ENCODE measurements around the gene DOCK10.

The DOCK10 gene

GRCh38 chr2:224903621-224904020 is 138.6 kb downstream of the DOCK10 start:
- no peak overlapping the region for H2BK5ac ChIP-seq (ENCODE audit: low read length)
- no CpG with 5 or more reads among the region's 1 CpG for WGBS, 2 donors (ENCODE audit: extremely low coverage in 2 of 2, insufficient read length in 2 of 2, insufficient replicate concordance in 1 of 2)
- no peak overlapping the region for H2BK12ac ChIP-seq (ENCODE audit: low read length)
- H3K4me3 ChIP-seq (ENCODE audit: low read length in 2 of 2) = no peak overlapping the region
- no peak overlapping the region for H3K18ac ChIP-seq (ENCODE audit: low read length)
- H3K23ac ChIP-seq (ENCODE audit: low read depth, low read length, poor library complexity) = no peak overlapping the region
- H2AK5ac ChIP-seq (ENCODE audit: low read depth, low read length) = no peak overlapping the region
- no peak overlapping the region for H3K27ac ChIP-seq (replicated peaks; ENCODE audit: low read length)
- no peak overlapping the region for H3K4me2 ChIP-seq (ENCODE audit: insufficient read depth, low read length, poor library complexity, severe bottlenecking)
- no peak overlapping the region for H3K14ac ChIP-seq (ENCODE audit: low read length)
- H2BK15ac ChIP-seq (ENCODE audit: low read length) = no peak overlapping the region
- H4K91ac ChIP-seq (ENCODE audit: low read depth, low read length, poor library complexity) = no peak overlapping the region
- H3K4ac ChIP-seq (ENCODE audit: low read length) = no peak overlapping the region
- DNase-seq (ENCODE audit: low spot score) = no peak
- peaks cover 0 to 3% of the 10 kb centered on the region in 2 donors for H3K4me1 ChIP-seq (ENCODE audit: control insufficient read depth in 2 of 2, insufficient read depth in 1 of 2, low read depth in 1 of 2, low read length in 2 of 2)
- no peak overlapping the region for H4K8ac ChIP-seq (ENCODE audit: low read depth, low read length)
- no peak overlapping the region for H2AFZ ChIP-seq (ENCODE audit: low read length)
- no peaks in the 10 kb centered on the region for H3K27me3 ChIP-seq (ENCODE audit: control insufficient read depth in 3 of 3, insufficient read depth in 3 of 3, low read depth in 1 of 3, low read length in 3 of 3)
- no peaks in the 10 kb centered on the region for H3K9me3 ChIP-seq (replicated peaks in 1 of 2; ENCODE audit: control insufficient read depth in 2 of 2, insufficient read depth in 1 of 2, low read depth in 1 of 2, low read length in 2 of 2)
- no peaks in the 10 kb centered on the region for H3K36me3 ChIP-seq (replicated peaks in 1 of 2; ENCODE audit: control insufficient read depth in 2 of 2, insufficient read depth in 2 of 2, low read length in 2 of 2)
- H3K9ac ChIP-seq (ENCODE audit: low read depth, low read length, poor library complexity) = no peak overlapping the region
- no peak overlapping the region for H2BK120ac ChIP-seq (ENCODE audit: low read depth, low read length)
- H3K79me1 ChIP-seq (ENCODE audit: low read depth, low read length) = no peaks in the 10 kb centered on the region

DNA sequence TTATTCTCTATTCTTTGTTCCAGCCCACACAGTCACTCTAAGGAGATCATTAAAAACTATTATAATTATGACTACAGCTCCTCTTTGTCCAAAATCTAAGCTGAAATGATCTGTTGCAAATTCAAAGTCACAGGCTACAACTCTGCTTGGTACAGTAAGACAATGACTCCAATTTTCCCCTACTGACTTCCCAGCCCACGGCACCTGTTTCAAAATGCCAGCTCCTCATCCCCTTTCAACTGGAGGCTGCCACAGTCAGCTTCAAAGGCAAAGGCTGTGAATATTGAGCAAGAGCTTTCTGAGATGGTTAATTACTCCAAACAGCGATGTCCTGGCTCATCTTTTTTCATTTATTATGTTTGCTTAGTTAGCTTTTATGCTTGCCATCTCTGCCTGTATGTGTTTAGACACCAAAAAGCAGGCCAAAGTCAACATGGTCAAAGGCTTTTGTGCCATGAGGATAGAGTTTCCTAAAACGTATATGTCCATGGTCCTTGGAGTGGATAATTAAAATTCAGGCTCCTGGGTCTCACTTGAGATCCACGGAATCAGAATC is 141.1 kb downstream of the DOCK10 start:
- H3K36me3 ChIP-seq (replicated peaks in 1 of 2; ENCODE audit: control insufficient read depth in 2 of 2, insufficient read depth in 2 of 2, low read length in 2 of 2) = no peaks in the 10 kb centered on the region
- H3K14ac ChIP-seq (ENCODE audit: low read length) = no peak overlapping the region
- no peak overlapping the region for H2BK12ac ChIP-seq (ENCODE audit: low read length)
- no peaks in the 10 kb centered on the region for H3K4me1 ChIP-seq (ENCODE audit: control insufficient read depth in 2 of 2, insufficient read depth in 1 of 2, low read depth in 1 of 2, low read length in 2 of 2)
- no peak overlapping the region for H4K8ac ChIP-seq (ENCODE audit: low read depth, low read length)
- no peak overlapping the region for H3K4me2 ChIP-seq (ENCODE audit: insufficient read depth, low read length, poor library complexity, severe bottlenecking)
- no peak overlapping the region for H2AK5ac ChIP-seq (ENCODE audit: low read depth, low read length)
- no peak overlapping the region for H2BK120ac ChIP-seq (ENCODE audit: low read depth, low read length)
- no CpG with 5 or more reads among the region's 4 CpGs for WGBS, 2 donors (ENCODE audit: extremely low coverage in 2 of 2, insufficient read length in 2 of 2, insufficient replicate concordance in 1 of 2)
- no peak overlapping the region for H3K4me3 ChIP-seq (ENCODE audit: low read length in 2 of 2)
- no peak for DNase-seq (ENCODE audit: low spot score)
- H3K27me3 ChIP-seq (ENCODE audit: control insufficient read depth in 3 of 3, insufficient read depth in 3 of 3, low read depth in 1 of 3, low read length in 3 of 3) = no peaks in the 10 kb centered on the region
- H4K91ac ChIP-seq (ENCODE audit: low read depth, low read length, poor library complexity) = no peak overlapping the region
- no peak overlapping the region for H3K4ac ChIP-seq (ENCODE audit: low read length)
- H3K18ac ChIP-seq (ENCODE audit: low read length) = no peak overlapping the region
- H2BK5ac ChIP-seq (ENCODE audit: low read length) = no peak overlapping the region
- H2BK15ac ChIP-seq (ENCODE audit: low read length) = no peak overlapping the region
- peaks cover 2% of the 10 kb centered on the region for H3K79me1 ChIP-seq (ENCODE audit: low read depth, low read length)
- H3K9me3 ChIP-seq (replicated peaks in 1 of 2; ENCODE audit: control insufficient read depth in 2 of 2, insufficient read depth in 1 of 2, low read depth in 1 of 2, low read length in 2 of 2) = no peaks in the 10 kb centered on the region
- no peak overlapping the region for H3K23ac ChIP-seq (ENCODE audit: low read depth, low read length, poor library complexity)
- H3K9ac ChIP-seq (ENCODE audit: low read depth, low read length, poor library complexity) = no peak overlapping the region
- H3K27ac ChIP-seq (replicated peaks; ENCODE audit: low read length) = no peak overlapping the region
- no peak overlapping the region for H2AFZ ChIP-seq (ENCODE audit: low read length)

- Histone ChIP-seq H2AK5ac (ENCODE audit: low read depth, low read length) (no peak overlapping the region), H3K4me1 (ENCODE audit: control insufficient read depth in 2 of 2, insufficient read depth in 1 of 2, low read depth in 1 of 2, low read length in 2 of 2) (no peaks in the 10 kb centered on the region), H3K4me2 (ENCODE audit: insufficient read depth, low read length, poor library complexity, severe bottlenecking) (no peak overlapping the region), H2AFZ (ENCODE audit: low read length) (no peak overlapping the region), H3K79me1 (ENCODE audit: low read depth, low read length) (peaks cover 2% of the 10 kb centered on the region), H3K9ac (ENCODE audit: low read depth, low read length, poor library complexity) (no peak overlapping the region), H3K36me3 (replicated peaks in 1 of 2; ENCODE audit: control insufficient read depth in 2 of 2, insufficient read depth in 2 of 2, low read length in 2 of 2) (no peaks in the 10 kb centered on the region), H4K91ac (ENCODE audit: low read depth, low read length, poor library complexity) (no peak overlapping the region), H3K27me3 (ENCODE audit: control insufficient read depth in 3 of 3, insufficient read depth in 3 of 3, low read depth in 1 of 3, low read length in 3 of 3) (no peaks in the 10 kb centered on the region), H3K9me3 (replicated peaks in 1 of 2; ENCODE audit: control insufficient read depth in 2 of 2, insufficient read depth in 1 of 2, low read depth in 1 of 2, low read length in 2 of 2) (no peaks in the 10 kb centered on the region), H3K23ac (ENCODE audit: low read depth, low read length, poor library complexity) (no peak overlapping the region), H2BK12ac (ENCODE audit: low read length) (no peak overlapping the region), H2BK15ac (ENCODE audit: low read length) (no peak overlapping the region), H4K8ac (ENCODE audit: low read depth, low read length) (no peak overlapping the region), H2BK5ac (ENCODE audit: low read length) (no peak overlapping the region), H3K4ac (ENCODE audit: low read length) (no peak overlapping the region), H3K4me3 (ENCODE audit: low read length in 2 of 2) (no peak overlapping the region), H2BK120ac (ENCODE audit: low read depth, low read length) (no peak overlapping the region), H3K18ac (ENCODE audit: low read length) (no peak overlapping the region), H3K14ac (ENCODE audit: low read length) (no peak overlapping the region), H3K27ac (replicated peaks; ENCODE audit: low read length) (no peak overlapping the region)
- DNase-seq (ENCODE audit: low spot score) = no peak
- no CpG with 5 or more reads among the region's 1 CpG for WGBS, 2 donors (ENCODE audit: extremely low coverage in 2 of 2, insufficient read length in 2 of 2, insufficient replicate concordance in 1 of 2)
Observed at GRCh38 chr2:224895377-224895776, 146.9 kb downstream of the DOCK10 start.

GRCh38 chr2:224894356-224894755 is 147.9 kb downstream of the DOCK10 start:
- H3K4ac ChIP-seq (ENCODE audit: low read length) = no peak overlapping the region
- no peak overlapping the region for H4K8ac ChIP-seq (ENCODE audit: low read depth, low read length)
- H3K14ac ChIP-seq (ENCODE audit: low read length) = no peak overlapping the region
- H3K27ac ChIP-seq (replicated peaks; ENCODE audit: low read length) = no peak overlapping the region
- peaks cover 2% of the 10 kb centered on the region for H3K79me1 ChIP-seq (ENCODE audit: low read depth, low read length)
- no peak overlapping the region for H3K23ac ChIP-seq (ENCODE audit: low read depth, low read length, poor library complexity)
- no peak overlapping the region for H2BK5ac ChIP-seq (ENCODE audit: low read length)
- H3K27me3 ChIP-seq (ENCODE audit: control insufficient read depth in 3 of 3, insufficient read depth in 3 of 3, low read depth in 1 of 3, low read length in 3 of 3) = no peaks in the 10 kb centered on the region
- no peak overlapping the region for H4K91ac ChIP-seq (ENCODE audit: low read depth, low read length, poor library complexity)
- no peak overlapping the region for H3K18ac ChIP-seq (ENCODE audit: low read length)
- H2BK15ac ChIP-seq (ENCODE audit: low read length) = no peak overlapping the region
- H2BK12ac ChIP-seq (ENCODE audit: low read length) = no peak overlapping the region
- no peaks in the 10 kb centered on the region for H3K4me1 ChIP-seq (ENCODE audit: control insufficient read depth in 2 of 2, insufficient read depth in 1 of 2, low read depth in 1 of 2, low read length in 2 of 2)
- H3K4me3 ChIP-seq (ENCODE audit: low read length in 2 of 2) = no peak overlapping the region
- no peaks in the 10 kb centered on the region for H3K9me3 ChIP-seq (replicated peaks in 1 of 2; ENCODE audit: control insufficient read depth in 2 of 2, insufficient read depth in 1 of 2, low read depth in 1 of 2, low read length in 2 of 2)
- no peaks in the 10 kb centered on the region for H3K36me3 ChIP-seq (replicated peaks in 1 of 2; ENCODE audit: control insufficient read depth in 2 of 2, insufficient read depth in 2 of 2, low read length in 2 of 2)
- no CpG with 5 or more reads among the region's 3 CpGs for WGBS, 2 donors (ENCODE audit: extremely low coverage in 2 of 2, insufficient read length in 2 of 2, insufficient replicate concordance in 1 of 2)
- no peak overlapping the region for H2AFZ ChIP-seq (ENCODE audit: low read length)
- H3K9ac ChIP-seq (ENCODE audit: low read depth, low read length, poor library complexity) = no peak overlapping the region
- H2BK120ac ChIP-seq (ENCODE audit: low read depth, low read length) = no peak overlapping the region
- no peak overlapping the region for H3K4me2 ChIP-seq (ENCODE audit: insufficient read depth, low read length, poor library complexity, severe bottlenecking)
- no peak for DNase-seq (ENCODE audit: low spot score)
- no peak overlapping the region for H2AK5ac ChIP-seq (ENCODE audit: low read depth, low read length)

All from neuronal stem cell (in vitro differentiated cells).